Endothelial cell of umbilical vein (primary cell): Measurements from ENCODE around the gene ACOT2. TPM values are rescaled to one million over a fixed set of nuclear protein-coding genes. Genes with fewer than 3 reads are reported as not detected.
"Not testable (repeated sequence)": the region's sequence is repeated elsewhere in the genome, so short reads cannot be mapped to it uniquely, and the experiment has no call there.

Experiments used
- BruUV-seq: library from RNA; stranded (reverse); fragments of 400-500 nt; replicated peaks from 2 replicates; lab custom pipeline; 2021; lab: Mats Ljungman, UMichigan
- CTCF ChIA-PET: fragments of 300-600, 350-600 bp; sonication (Branson Sonifier 250); formaldehyde crosslinking; loops from one replicate; lab custom pipeline; 2021; ENCODE audit warnings: antibody characterized with exemption, inconsistent platforms; lab: Charles Lee
- POLR2A ChIA-PET: fragments of 300-600, 350-600 bp; sonication (Branson Sonifier 250); formaldehyde crosslinking; loops from one replicate; lab custom pipeline; 2021; ENCODE audit warnings: antibody characterized with exemption, inconsistent platforms; lab: Charles Lee
- DNase-seq: peaks from one replicate; pipeline ENCODE4 v3.0.0-alpha.2; 2011; ENCODE audit warnings: low read depth, low spot score
- FAIRE-seq: peaks from 2 replicates; lab custom pipeline; 2011; peaks lifted over from hg19 to GRCh38; lab: Jason Lieb, UNC
- H2AFZ ChIP-seq: 2 replicates; pipeline ENCODE4 v1.6.0; 2012; ENCODE audit warnings: low read depth, low read length, control low read depth, inconsistent platforms
- H3K27ac ChIP-seq: 2 replicates; pipeline ENCODE4 v1.5.1; 2011; ENCODE audit warnings: low read depth, mild to moderate bottlenecking, control low read depth, low read length, moderate library complexity; ENCODE audit not compliant: insufficient read depth
- H3K27me3 ChIP-seq, 2 experiments: 2 replicates each; pipeline versions ENCODE4 v1.6.0 to v1.6.1; 2011; ENCODE audit warnings: low read length in 2 of 2, mixed read lengths in 1 of 2; ENCODE audit not compliant: control insufficient read depth in 2 of 2, insufficient read depth in 2 of 2
- H3K36me3 ChIP-seq, 2 experiments: 2 replicates in 1 of 2; 3 replicates in 1 of 2; pipeline ENCODE4 v1.5.1; 2011; ENCODE audit warnings: low read length in 2 of 2, mild to moderate bottlenecking in 1 of 2, moderate library complexity in 1 of 2; ENCODE audit not compliant: control insufficient read depth in 2 of 2, insufficient read depth in 2 of 2; ENCODE audit errors: extremely low read depth in 1 of 2
- H3K4me1 ChIP-seq: 3 replicates; pipeline ENCODE4 v1.5.1; 2011; ENCODE audit warnings: mild to moderate bottlenecking, low read length; ENCODE audit not compliant: control insufficient read depth, insufficient read depth; ENCODE audit errors: extremely low read depth
- H3K4me2 ChIP-seq: 2 replicates; pipeline ENCODE4 v1.6.1; 2011; ENCODE audit warnings: low read length, control low read depth, mixed read lengths; ENCODE audit not compliant: insufficient read depth
- H3K4me3 ChIP-seq, 3 experiments: fragments of 200-600 bp in 1 of 3; sonication (generic), shearing (Covaris generic) in 1 of 3; replicated peaks in 1 of 3; 2 replicates each; pipeline ENCODE4 v1.5.1; 2011 to 2016; ENCODE audit warnings: control low read depth in 3 of 3, low read length in 3 of 3, mild to moderate bottlenecking in 2 of 3, inconsistent platforms in 1 of 3, low read depth in 1 of 3, moderate library complexity in 1 of 3; ENCODE audit not compliant: insufficient read depth in 1 of 3
- H3K79me2 ChIP-seq: 2 replicates; pipeline ENCODE4 v1.6.0; 2012; ENCODE audit warnings: low read length, inconsistent platforms; ENCODE audit not compliant: control insufficient read depth, insufficient read depth
- H3K9ac ChIP-seq: replicated peaks from 2 replicates; pipeline ENCODE3; 2011; ENCODE audit warnings: low read length, control low read depth; ENCODE audit not compliant: insufficient read depth; ENCODE audit errors: extremely low read depth
- H3K9me1 ChIP-seq: replicated peaks from 3 replicates; pipeline ENCODE4 v1.6.0; 2011; ENCODE audit warnings: mild to moderate bottlenecking, low read length; ENCODE audit not compliant: control insufficient read depth, insufficient read depth; ENCODE audit errors: extremely low read depth
- H3K9me3 ChIP-seq: replicated peaks from 2 replicates; pipeline ENCODE4 v1.5.1; 2012; ENCODE audit warnings: low read length, inconsistent platforms; ENCODE audit not compliant: control insufficient read depth, insufficient read depth
- H4K20me1 ChIP-seq: replicated peaks from 2 replicates; pipeline ENCODE3; 2011; ENCODE audit warnings: mild to moderate bottlenecking, low read length; ENCODE audit not compliant: control insufficient read depth, insufficient read depth; ENCODE audit errors: extremely low read depth
- dilution Hi-C: fragments of 300-500 bp; cut with MboI; formaldehyde crosslinking; loops from one replicate; pipeline ENCODE4 v1.15.0; 2019; ENCODE audit warnings: low sequenced_read_pairs; ENCODE audit not compliant: extremely low pct_ligation_motif_present
- intact Hi-C: fragments of 100-400 bp; cut with micrococcal nuclease; formaldehyde crosslinking; loops from one replicate; pipeline ENCODE4 v1.10.0; 2022
- polyA plus RNA-seq, 4 experiments: library from polyadenylated mRNA; depleted of rRNA in 3 of 4; stranded (reverse) in 3 of 4; unstranded in 1 of 4; fragments of >200 nt; gene quantifications; 2 replicates each; pipeline versions ENCODE4 v1.2.1 to v1.2.3, GENCODE V29; 2011 to 2012; ENCODE audit warnings: missing spikeins in 1 of 4
- total RNA-seq: library from RNA; stranded (reverse); gene quantifications from 2 replicates; pipeline ENCODE4 v1.2.3, GENCODE V29; 2021

The ACOT2 gene
- total and polyA plus RNA-seq, 2 donors (not counting 3 experiments of a cell fraction or from before 2014, with no cell fraction given): 28.8 to 34.6 TPM

- H3K4me1 ChIP-seq, POLR2A ChIA-PET, DNase-seq, H3K9ac ChIP-seq, BruUV-seq, H3K36me3 ChIP-seq, H3K9me1 ChIP-seq, intact Hi-C loops, H3K27ac ChIP-seq, H4K20me1 ChIP-seq, CTCF ChIA-PET, H2AFZ ChIP-seq, H3K79me2 ChIP-seq, dilution Hi-C loops, H3K27me3 ChIP-seq, H3K4me3 ChIP-seq, H3K9me3 ChIP-seq, H3K4me2 ChIP-seq: not testable (repeated sequence)
- peak; percentile 61 for FAIRE-seq
Measured at GRCh38 chr14:73545353-73545752, 23.7 kb upstream of the ACOT2 start.

- CTCF ChIA-PET, H4K20me1 ChIP-seq, BruUV-seq, H3K27me3 ChIP-seq, H3K4me2 ChIP-seq, dilution Hi-C loops, intact Hi-C loops, H3K4me3 ChIP-seq, FAIRE-seq, H3K9ac ChIP-seq, H2AFZ ChIP-seq, H3K9me3 ChIP-seq, H3K36me3 ChIP-seq, DNase-seq, H3K9me1 ChIP-seq, H3K4me1 ChIP-seq, H3K27ac ChIP-seq, POLR2A ChIA-PET, H3K79me2 ChIP-seq: not testable (repeated sequence)
Measured at GRCh38 chr14:73549097-73549496, 19.9 kb upstream of the ACOT2 start.

GRCh38 chr14:73549889-73550524, 19.0 kb upstream of the ACOT2 start:
- H3K4me3 ChIP-seq, H3K4me1 ChIP-seq, BruUV-seq, intact Hi-C loops, H4K20me1 ChIP-seq, H3K4me2 ChIP-seq, H2AFZ ChIP-seq, H3K9ac ChIP-seq, H3K36me3 ChIP-seq, H3K9me3 ChIP-seq, dilution Hi-C loops, DNase-seq, CTCF ChIA-PET, H3K79me2 ChIP-seq, POLR2A ChIA-PET, H3K27me3 ChIP-seq, H3K9me1 ChIP-seq, H3K27ac ChIP-seq: not testable (repeated sequence)
- peak; percentile 67 for FAIRE-seq
